VCaP (cell line): ENCODE measurements around the gene KIRREL1.

Experiments
- H3K27ac ChIP-seq: fragments of 450-650 bp; 2 replicates; pipeline ENCODE4 v1.5.1; 2017
- TF ChIP-seq, protein P1 (sequence below): fragments of 450-650 bp; conservative IDR thresholded peaks from 2 replicates; pipeline ENCODE4 v1.5.1; 2017; ENCODE audit warnings: mild to moderate bottlenecking, moderate library complexity

KIRREL1 gene

DNA sequence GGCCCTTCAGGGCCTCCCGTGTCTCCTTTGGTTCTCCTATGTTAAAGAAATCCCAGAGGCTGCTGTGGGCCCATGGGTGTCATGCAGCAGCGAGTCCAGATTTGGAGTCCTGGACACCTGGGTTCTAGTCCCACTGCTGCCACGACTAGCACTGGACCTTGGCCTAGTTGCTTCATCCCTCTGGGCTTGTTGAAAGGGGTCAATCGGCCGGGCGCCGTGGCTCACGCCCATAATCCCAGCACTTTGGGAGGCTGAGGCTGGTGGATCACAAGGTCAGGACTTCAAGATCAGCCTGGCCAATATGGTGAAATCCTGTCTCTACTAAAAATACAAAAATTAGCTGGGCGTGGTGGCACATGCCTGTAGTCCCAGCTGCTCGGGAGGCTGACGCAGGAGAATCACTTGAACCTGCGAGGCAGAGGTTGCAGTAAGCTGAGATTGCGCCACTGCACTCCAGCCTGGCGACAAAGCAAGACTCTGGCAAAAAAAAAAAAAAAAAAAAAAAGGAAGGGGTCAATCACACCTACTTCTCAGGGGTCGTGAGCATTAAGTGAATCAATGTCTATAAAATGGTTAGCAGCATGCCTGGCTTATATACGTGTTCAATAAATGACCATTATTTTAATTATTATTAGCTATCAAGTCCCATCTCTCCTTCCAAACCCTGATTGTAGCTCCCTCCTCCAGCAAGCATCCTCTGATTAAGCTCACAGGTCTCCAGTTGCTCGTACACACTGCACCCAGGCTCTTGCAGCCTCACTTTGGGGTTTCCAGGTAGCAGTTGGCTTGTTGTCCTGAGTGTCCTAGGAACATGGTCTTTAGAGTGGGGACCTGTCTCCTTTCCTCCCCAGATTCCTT, 43.8 kb downstream of the KIRREL1 start:
- TF ChIP-seq, protein P1, sequence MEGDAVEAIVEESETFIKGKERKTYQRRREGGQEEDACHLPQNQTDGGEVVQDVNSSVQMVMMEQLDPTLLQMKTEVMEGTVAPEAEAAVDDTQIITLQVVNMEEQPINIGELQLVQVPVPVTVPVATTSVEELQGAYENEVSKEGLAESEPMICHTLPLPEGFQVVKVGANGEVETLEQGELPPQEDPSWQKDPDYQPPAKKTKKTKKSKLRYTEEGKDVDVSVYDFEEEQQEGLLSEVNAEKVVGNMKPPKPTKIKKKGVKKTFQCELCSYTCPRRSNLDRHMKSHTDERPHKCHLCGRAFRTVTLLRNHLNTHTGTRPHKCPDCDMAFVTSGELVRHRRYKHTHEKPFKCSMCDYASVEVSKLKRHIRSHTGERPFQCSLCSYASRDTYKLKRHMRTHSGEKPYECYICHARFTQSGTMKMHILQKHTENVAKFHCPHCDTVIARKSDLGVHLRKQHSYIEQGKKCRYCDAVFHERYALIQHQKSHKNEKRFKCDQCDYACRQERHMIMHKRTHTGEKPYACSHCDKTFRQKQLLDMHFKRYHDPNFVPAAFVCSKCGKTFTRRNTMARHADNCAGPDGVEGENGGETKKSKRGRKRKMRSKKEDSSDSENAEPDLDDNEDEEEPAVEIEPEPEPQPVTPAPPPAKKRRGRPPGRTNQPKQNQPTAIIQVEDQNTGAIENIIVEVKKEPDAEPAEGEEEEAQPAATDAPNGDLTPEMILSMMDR: no peak
- no peak overlapping the region for H3K27ac ChIP-seq

- H3K27ac ChIP-seq: no peak overlapping the region
- TF ChIP-seq, protein P1: no peak
These were observed 44.5 kb downstream of the KIRREL1 start for GRCh38 chr1:158037866-158038359.

- TF ChIP-seq, protein P1: no peak
- no peak overlapping the region for H3K27ac ChIP-seq
These were observed 45.3 kb downstream of the KIRREL1 start for GRCh38 chr1:158038793-158039192.

GRCh38 chr1:158039380-158039779, 45.9 kb downstream of the KIRREL1 start:
- TF ChIP-seq, protein P1: no peak
- H3K27ac ChIP-seq: no peak overlapping the region

GRCh38 chr1:158040323-158040722, 46.9 kb downstream of the KIRREL1 start:
- TF ChIP-seq, protein P1: no peak
- no peak overlapping the region for H3K27ac ChIP-seq

- H3K27ac ChIP-seq: no peak overlapping the region
- TF ChIP-seq, protein P1: no peak
These were observed 49.8 kb downstream of the KIRREL1 start for GRCh38 chr1:158043232-158043631.

DNA sequence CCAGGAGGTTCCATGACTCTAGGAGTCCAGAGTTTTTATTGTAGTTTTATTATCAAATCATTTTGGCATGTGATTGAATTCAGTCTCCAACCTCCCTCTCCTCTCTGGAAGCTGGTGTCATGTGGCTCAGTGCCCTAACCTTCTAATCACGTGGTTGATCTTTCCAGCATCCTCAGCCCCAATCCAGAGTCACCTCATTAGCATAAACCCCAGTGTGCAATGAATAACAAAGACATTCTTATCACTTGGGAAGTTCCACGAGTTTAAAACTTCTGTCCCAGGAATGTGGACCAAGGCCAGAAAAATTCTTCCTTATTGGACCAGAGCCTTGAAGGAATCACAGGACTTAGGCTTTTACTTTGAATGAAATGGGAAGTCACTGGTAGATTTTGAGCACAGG, 52.2 kb downstream of the KIRREL1 start:
- TF ChIP-seq, protein P1: no peak
- no peak overlapping the region for H3K27ac ChIP-seq
